Midbrain (tissue), 1 donor: Measurements from ENCODE around the gene KCNMB4.
"Not testable (repeated sequence)": the region's sequence is repeated elsewhere in the genome, so short reads cannot be mapped to it uniquely, and the experiment has no call there.

Source experiments
- DNase-seq: peaks from one replicate; lab custom pipeline; 2025; lab: John Stamatoyannopoulos, UW

Gene KCNMB4

GRCh38 chr12:70372881-70373280 lies 6.8 kb downstream of the KCNMB4 start:
- DNase-seq: no peak

GRCh38 chr12:70379846-70380245 lies 13.8 kb downstream of the KCNMB4 start:
- no peak for DNase-seq

- DNase-seq: no peak
Observed at GRCh38 chr12:70383484-70383883, 17.4 kb downstream of the KCNMB4 start.

- no peak for DNase-seq
Observed at GRCh38 chr12:70383886-70384285, 17.8 kb downstream of the KCNMB4 start.

- DNase-seq: no peak
Observed at GRCh38 chr12:70386771-70387170, 20.7 kb downstream of the KCNMB4 start.

- DNase-seq: no peak
Observed at GRCh38 chr12:70389678-70390077, 23.6 kb downstream of the KCNMB4 start.

- not testable (repeated sequence) for DNase-seq
Observed at GRCh38 chr12:70392631-70393030, 26.5 kb downstream of the KCNMB4 start.

- DNase-seq: no peak
Observed at GRCh38 chr12:70393787-70394499, 27.9 kb downstream of the KCNMB4 start.

- no peak for DNase-seq
Observed at GRCh38 chr12:70398002-70398401, 31.9 kb downstream of the KCNMB4 start.

- no peak for DNase-seq
Observed at GRCh38 chr12:70398862-70399261, 32.8 kb downstream of the KCNMB4 start.

GRCh38 chr12:70399311-70399710 lies 33.2 kb downstream of the KCNMB4 start:
- DNase-seq: no peak

GRCh38 chr12:70400124-70400523 lies 34.0 kb downstream of the KCNMB4 start:
- DNase-seq: no peak

- no peak for DNase-seq
Observed at GRCh38 chr12:70402597-70402996, 36.5 kb downstream of the KCNMB4 start.

- no peak for DNase-seq
Observed at GRCh38 chr12:70403826-70404225, 37.7 kb downstream of the KCNMB4 start.

- DNase-seq: no peak
Observed at GRCh38 chr12:70408004-70408790, 42.1 kb downstream of the KCNMB4 start.

- DNase-seq: no peak
Observed at GRCh38 chr12:70415987-70416386, 49.9 kb downstream of the KCNMB4 start.

- no peak for DNase-seq
Observed at GRCh38 chr12:70417121-70417520, 51.0 kb downstream of the KCNMB4 start.

GRCh38 chr12:70418101-70418500 lies 52.0 kb downstream of the KCNMB4 start:
- DNase-seq: no peak

GRCh38 chr12:70422631-70423030 lies 56.5 kb downstream of the KCNMB4 start:
- DNase-seq: no peak

GRCh38 chr12:70426620-70427019 lies 60.5 kb downstream of the KCNMB4 start:
- DNase-seq: no peak

- DNase-seq: no peak
Observed at GRCh38 chr12:70427611-70428010, 61.5 kb downstream of the KCNMB4 start.

GRCh38 chr12:70430400-70430799 lies 64.3 kb downstream of the KCNMB4 start:
- no peak for DNase-seq

- no peak for DNase-seq
Observed at GRCh38 chr12:70436836-70437235, 70.7 kb downstream of the KCNMB4 start.
